Progenitor cell of endocrine pancreas (in vitro differentiated cells): ENCODE data around the gene GABRR3. TPM values are rescaled to one million over a fixed set of nuclear protein-coding genes. Genes with fewer than 3 reads are reported as not detected.

Source experiments
- DNase-seq: peaks from one replicate; pipeline ENCODE4 v3.0.0; 2021; ENCODE audit warnings: low spot score; ENCODE audit not compliant: unreplicated experiment
- H3K27ac Mint-ChIP-seq: 2 replicates; pipeline ENCODE4 v1.8.0; 2021; ENCODE audit warnings: mild to moderate bottlenecking, moderate library complexity, mixed read lengths
- H3K27me3 Mint-ChIP-seq: 2 replicates; pipeline ENCODE4 v1.8.0; 2021; ENCODE audit warnings: mixed read lengths
- H3K36me3 Mint-ChIP-seq: 2 replicates; pipeline ENCODE4 v1.8.0; 2022; ENCODE audit warnings: mixed read lengths; ENCODE audit not compliant: insufficient read depth
- H3K4me1 Mint-ChIP-seq: 2 replicates; pipeline ENCODE4 v1.8.0; 2021; ENCODE audit warnings: low read depth, mixed read lengths
- H3K4me3 Mint-ChIP-seq: 2 replicates; pipeline ENCODE4 v1.8.0; 2021; ENCODE audit warnings: low read depth, mild to moderate bottlenecking, moderate library complexity, mixed read lengths
- H3K9me3 Mint-ChIP-seq: 2 replicates; pipeline ENCODE4 v1.8.0; 2021; ENCODE audit warnings: low read depth, mixed read lengths
- total RNA-seq: library from RNA; stranded (reverse); gene quantifications from 2 replicates; pipeline ENCODE4 v1.2.1, GENCODE V29; 2021
- TF ChIP-seq, protein P1 (sequence below): fragments of 200-600 bp; sonication (generic); IDR thresholded peaks from one replicate; pipeline ENCODE4 v1.5.0; 2021; ENCODE audit warnings: antibody characterized with exemption, mild to moderate bottlenecking; ENCODE audit not compliant: unreplicated experiment

GABRR3 gene
- total RNA-seq, 1 donor from 2014 or later: not detected

DNA sequence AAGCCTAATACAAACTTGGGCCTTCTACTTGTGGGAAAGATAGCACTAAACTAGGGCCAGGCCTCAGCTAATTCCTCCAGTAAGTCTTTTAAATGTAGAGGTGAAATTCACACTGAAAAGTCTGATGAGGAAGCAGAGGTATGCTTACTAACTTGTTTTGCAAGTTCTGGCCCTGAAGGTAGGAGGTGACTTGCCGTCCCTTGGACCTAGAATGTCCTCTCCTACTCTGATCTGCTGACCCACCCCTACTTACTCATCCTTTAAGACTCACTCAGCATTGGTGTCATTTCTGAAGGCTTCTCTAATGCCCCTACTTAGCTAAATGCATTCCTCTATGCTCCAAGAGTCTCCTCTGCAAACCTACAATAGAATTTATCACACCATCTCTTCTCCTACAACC, 82.2 kb downstream of the GABRR3 start:
- peaks cover 6% of the 10 kb centered on the region for H3K27me3 Mint-ChIP-seq
- no peak for DNase-seq
- H3K4me1 Mint-ChIP-seq: peaks cover 7% of the 10 kb centered on the region
- no peak overlapping the region for H3K27ac Mint-ChIP-seq
- TF ChIP-seq, protein P1, sequence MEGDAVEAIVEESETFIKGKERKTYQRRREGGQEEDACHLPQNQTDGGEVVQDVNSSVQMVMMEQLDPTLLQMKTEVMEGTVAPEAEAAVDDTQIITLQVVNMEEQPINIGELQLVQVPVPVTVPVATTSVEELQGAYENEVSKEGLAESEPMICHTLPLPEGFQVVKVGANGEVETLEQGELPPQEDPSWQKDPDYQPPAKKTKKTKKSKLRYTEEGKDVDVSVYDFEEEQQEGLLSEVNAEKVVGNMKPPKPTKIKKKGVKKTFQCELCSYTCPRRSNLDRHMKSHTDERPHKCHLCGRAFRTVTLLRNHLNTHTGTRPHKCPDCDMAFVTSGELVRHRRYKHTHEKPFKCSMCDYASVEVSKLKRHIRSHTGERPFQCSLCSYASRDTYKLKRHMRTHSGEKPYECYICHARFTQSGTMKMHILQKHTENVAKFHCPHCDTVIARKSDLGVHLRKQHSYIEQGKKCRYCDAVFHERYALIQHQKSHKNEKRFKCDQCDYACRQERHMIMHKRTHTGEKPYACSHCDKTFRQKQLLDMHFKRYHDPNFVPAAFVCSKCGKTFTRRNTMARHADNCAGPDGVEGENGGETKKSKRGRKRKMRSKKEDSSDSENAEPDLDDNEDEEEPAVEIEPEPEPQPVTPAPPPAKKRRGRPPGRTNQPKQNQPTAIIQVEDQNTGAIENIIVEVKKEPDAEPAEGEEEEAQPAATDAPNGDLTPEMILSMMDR: no peak
- H3K9me3 Mint-ChIP-seq: no peaks in the 10 kb centered on the region
- H3K36me3 Mint-ChIP-seq: peaks cover 23% of the 10 kb centered on the region
- H3K4me3 Mint-ChIP-seq: no peak overlapping the region

GRCh38 chr3:97952280-97952679, 82.8 kb downstream of the GABRR3 start:
- Mint-ChIP-seq H3K36me3 (peaks cover 25% of the 10 kb centered on the region), H3K27ac (no peak overlapping the region), H3K4me3 (no peak overlapping the region), H3K27me3 (peaks cover 6% of the 10 kb centered on the region), H3K4me1 (peaks cover 8% of the 10 kb centered on the region), H3K9me3 (no peaks in the 10 kb centered on the region)
- TF ChIP-seq, protein P1: no peak
- DNase-seq: no peak

- TF ChIP-seq, protein P1: no peak
- Mint-ChIP-seq H3K27ac (no peak overlapping the region), H3K36me3 (peaks cover 34% of the 10 kb centered on the region)
These were observed 84.8 kb downstream of the GABRR3 start for GRCh38 chr3:97950360-97950759.

DNA sequence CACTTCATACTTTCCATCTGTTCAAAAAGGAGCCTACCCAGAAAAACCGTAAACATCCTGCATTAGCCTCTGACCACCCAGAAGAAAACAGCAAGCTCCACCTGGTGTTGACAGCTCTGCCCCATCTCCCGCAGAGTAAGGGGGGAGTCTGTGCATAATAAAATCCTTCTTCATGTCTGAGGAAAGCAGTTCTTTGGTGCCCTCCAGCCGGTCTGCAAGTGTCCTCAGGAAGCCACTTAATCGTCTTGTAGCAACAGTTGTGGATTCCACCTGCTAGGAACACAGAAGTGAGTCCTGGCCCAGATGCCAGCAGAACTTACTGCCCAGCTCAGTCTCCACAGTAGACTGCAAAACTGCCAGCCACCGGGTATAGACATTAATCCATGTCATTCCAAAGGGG, 85.4 kb downstream of the GABRR3 start:
- no peaks in the 10 kb centered on the region for H3K9me3 Mint-ChIP-seq
- no peak overlapping the region for H3K27ac Mint-ChIP-seq
- peaks cover 15% of the 10 kb centered on the region for H3K4me1 Mint-ChIP-seq
- H3K36me3 Mint-ChIP-seq: peaks cover 34% of the 10 kb centered on the region
- DNase-seq: no peak
- peaks cover 6% of the 10 kb centered on the region for H3K27me3 Mint-ChIP-seq
- no peak overlapping the region for H3K4me3 Mint-ChIP-seq
- TF ChIP-seq, protein P1: no peak

More at GRCh38 chr3:97950360-97950759, 84.8 kb downstream of the GABRR3 start:
- Mint-ChIP-seq H3K9me3 (no peaks in the 10 kb centered on the region), H3K4me1 (peaks cover 15% of the 10 kb centered on the region), H3K27me3 (peaks cover 6% of the 10 kb centered on the region), H3K4me3 (no peak overlapping the region)
- DNase-seq: no peak

GRCh38 chr3:97949110-97949485, 86.0 kb downstream of the GABRR3 start:
- H3K9me3 Mint-ChIP-seq: no peaks in the 10 kb centered on the region
- TF ChIP-seq, protein P1: no peak

More at GRCh38 chr3:97949110-97949485, 86.0 kb downstream of the GABRR3 start:
- Mint-ChIP-seq H3K27ac (no peak overlapping the region), H3K27me3 (peaks cover 6% of the 10 kb centered on the region), H3K36me3 (peaks cover 32% of the 10 kb centered on the region), H3K4me3 (no peak overlapping the region), H3K4me1 (peaks cover 15% of the 10 kb centered on the region)
- no peak for DNase-seq
